GM19193 (cell line): ENCODE results near the gene HADH.

ENCODE experiments used
- POLR2A ChIP-seq: IDR thresholded peaks from 4 replicates; pipeline ENCODE4 v1.6.1; 2011; ENCODE audit not compliant: insufficient read depth, insufficient read length; ENCODE audit errors: extremely low read depth

HADH gene

GRCh38 chr4:107989537-107990386 lies at the start of gene HADH:
HADH (plus strand) TSS chr4:107989889; CDS start chr4:107989933, 44 bp downstream.
- TF ChIP-seq POLR2A: peak; percentile 82

- TF ChIP-seq POLR2A: no peak
Observed at GRCh38 chr4:107945809-107946208, 43.9 kb upstream of the HADH start.

- no peak for TF ChIP-seq POLR2A
Observed at GRCh38 chr4:107950746-107951540, 38.7 kb upstream of the HADH start.

DNA sequence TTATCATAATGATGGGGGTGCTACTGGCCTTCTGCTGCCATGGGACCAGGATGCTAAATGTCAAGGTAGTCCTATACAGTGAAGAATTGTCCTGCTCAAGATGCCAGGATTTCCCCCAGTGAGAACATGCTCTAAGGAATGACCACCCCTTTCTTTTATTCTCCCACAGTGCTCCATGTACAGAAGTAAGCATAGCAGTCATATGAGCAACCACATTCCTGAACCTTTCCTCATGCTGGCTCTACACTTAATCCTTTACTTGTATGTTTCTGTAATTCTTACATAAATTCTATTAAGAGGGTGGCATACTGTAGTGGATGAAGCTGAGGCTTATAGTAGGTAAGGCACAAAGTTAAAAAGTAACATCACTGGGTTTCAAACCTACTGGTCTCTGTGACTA lies 38.1 kb upstream of the HADH start:
- TF ChIP-seq POLR2A: no peak

- no peak for TF ChIP-seq POLR2A
Observed at GRCh38 chr4:107956011-107956410, 33.7 kb upstream of the HADH start.

DNA sequence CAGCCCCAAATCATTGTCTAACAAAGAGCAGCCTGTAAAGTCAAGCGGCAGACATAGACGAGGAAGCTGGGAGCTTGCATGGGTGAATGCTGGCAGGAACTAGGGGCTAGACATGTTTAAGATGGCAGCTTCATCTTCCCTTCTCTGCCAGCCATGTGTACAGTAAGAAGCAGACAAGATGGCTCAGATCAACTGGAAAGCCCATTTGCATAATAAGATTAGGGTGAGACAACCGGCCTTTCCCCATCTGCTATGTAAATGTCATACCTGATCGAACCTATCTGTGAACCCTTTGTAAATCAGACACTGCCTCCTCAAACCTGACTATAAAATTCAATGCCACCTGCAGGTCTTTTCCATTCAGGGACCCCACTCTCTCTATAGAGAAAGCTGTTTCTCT lies 22.8 kb upstream of the HADH start:
- TF ChIP-seq POLR2A: no peak

- TF ChIP-seq POLR2A: no peak
Observed at GRCh38 chr4:107970063-107970798, 19.5 kb upstream of the HADH start.

- no peak for TF ChIP-seq POLR2A
Observed at GRCh38 chr4:107972605-107973004, 17.1 kb upstream of the HADH start.

GRCh38 chr4:107974523-107974922 lies 15.2 kb upstream of the HADH start:
- TF ChIP-seq POLR2A: no peak

DNA sequence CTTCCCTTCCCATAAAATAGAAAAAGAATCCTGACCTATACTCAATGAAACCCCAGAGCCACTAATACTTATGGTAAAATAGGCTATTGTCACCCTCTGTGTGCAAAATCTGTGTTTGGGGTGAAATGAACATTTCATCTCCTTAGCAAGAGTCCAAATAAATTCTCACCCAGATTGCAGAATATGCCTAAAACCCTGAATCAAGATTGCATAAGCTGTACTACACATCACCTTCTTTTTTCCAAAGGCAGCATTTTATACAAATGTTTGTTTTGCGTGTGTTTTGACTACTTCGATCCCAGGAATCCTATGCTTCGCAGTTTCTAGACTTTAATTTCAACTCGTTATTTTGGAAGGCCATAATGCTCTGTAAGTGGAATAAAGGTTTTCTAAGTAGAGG lies 12.2 kb upstream of the HADH start:
- TF ChIP-seq POLR2A: no peak

GRCh38 chr4:107977966-107978705 lies 11.6 kb upstream of the HADH start:
- TF ChIP-seq POLR2A: no peak

DNA sequence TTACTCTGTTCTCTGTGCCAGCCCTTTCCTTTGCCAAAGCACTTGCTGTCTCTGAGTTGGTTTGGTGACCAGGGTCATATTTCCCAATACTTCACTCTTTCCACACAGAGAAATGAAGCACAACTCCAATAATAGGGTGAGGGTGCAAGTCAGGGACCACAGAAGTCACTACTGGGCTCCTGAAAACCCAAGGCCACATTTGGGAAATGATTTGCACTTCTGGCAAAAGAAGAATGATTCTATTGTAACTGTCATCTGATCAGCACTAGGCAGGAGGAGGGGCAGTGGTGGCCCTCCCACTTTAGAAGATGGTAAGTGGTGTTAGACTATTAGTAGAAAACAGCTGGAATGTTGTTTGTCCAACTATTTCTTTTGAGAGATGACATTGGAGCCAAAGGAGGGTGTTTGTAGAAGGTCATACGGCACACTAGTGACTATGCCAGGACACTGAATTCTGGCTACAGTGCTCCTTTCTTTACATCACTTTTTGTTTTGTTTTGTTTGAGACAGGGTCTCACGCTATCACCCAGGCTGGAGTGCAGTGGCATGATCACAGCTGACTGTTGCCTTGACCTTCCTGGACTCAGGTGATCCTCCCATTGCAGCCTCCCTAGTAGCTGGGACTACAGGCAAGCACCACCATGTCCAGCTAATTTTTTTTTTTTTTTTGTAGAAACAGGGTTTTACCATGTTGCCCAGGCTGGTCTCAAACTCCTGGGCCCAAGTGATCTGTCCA lies 10.8 kb upstream of the HADH start:
- no peak for TF ChIP-seq POLR2A

- TF ChIP-seq POLR2A: no peak
Observed at GRCh38 chr4:107987916-107988762, 1.6 kb upstream of the HADH start.
